ENCODE results near the gene CALR. TPM values are rescaled to one million over a fixed set of nuclear protein-coding genes. Genes with fewer than 3 reads are reported as not detected.

The CALR gene
- total RNA-seq, 1 donor from 2014 or later: 382 TPM

DNA sequence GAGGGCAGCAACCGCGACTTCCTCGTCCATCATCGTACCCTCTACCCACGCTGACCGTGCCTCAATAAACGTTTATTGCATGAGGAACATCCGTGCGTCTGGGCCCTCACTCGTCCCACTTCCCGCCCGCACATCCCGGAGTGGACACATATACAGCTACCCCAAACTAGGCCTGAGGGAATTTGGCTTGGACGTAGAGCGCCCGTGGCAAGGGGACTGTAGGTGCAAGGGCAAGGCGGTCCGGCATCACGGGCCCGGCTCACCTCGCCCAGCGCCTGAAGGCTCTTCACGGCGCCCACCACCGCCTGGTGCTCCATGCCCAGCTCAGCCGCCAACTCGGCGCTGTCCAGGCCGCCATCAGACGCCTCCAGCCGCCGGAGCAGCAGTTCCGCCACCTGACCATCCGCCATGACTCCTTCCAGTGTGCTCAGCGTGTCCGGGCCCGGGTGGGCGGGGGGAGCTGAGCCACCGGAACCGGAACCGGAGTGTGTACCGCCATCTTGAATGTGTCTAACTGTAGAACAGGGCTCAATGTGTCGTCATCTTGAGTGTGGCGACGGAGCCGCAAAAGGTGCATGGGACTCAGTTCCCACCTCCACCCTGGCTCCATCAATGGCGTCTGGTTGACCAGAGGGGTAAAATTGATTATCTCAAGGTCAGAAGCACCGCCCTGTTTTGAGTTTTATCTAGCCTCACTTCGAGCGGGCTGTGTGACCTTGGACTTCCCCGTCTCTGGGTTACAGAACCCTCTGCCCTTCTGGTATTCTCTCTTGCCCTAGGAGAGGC lies 4.9 kb upstream of the CALR start, which contains the start of gene FARSA:
FARSA (minus strand) TSS at position 425 of the 786 bp plus-strand sequence; CDS start at position 410, 15 bp downstream.
- H3K27me3 ChIP-seq (ENCODE audit: control insufficient read depth in 3 of 3, insufficient read depth in 3 of 3, low read length in 3 of 3): no peaks in the 10 kb centered on the region
- H3K27ac ChIP-seq (ENCODE audit: low read depth, low read length): peak within 1 kb of the TSS; percentile 83

DNA sequence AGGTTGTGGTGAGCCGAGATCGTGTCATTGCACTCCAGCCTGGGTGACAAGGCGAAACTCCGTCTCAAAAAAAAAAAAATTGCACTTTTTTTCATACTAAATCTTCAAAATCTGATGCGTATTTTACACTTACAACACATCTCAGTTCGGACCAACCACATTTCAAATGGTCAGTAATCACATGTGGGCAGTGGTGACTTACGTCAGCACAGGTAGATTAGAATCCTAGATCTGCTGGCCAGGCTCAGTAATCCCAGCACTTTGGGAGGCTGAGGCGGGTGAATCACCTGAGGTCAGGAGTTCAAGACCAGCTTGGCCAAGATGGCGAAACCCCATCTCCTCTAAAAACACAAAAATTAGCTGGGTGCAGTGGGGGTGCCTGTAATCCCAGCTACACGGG lies 3.3 kb upstream of the CALR start:
- Histone ChIP-seq H3K4me1 (ENCODE audit: control insufficient read depth in 3 of 3, insufficient read depth in 3 of 3, low read length in 3 of 3) (peaks cover 35 to 43% (median 37%) of the 10 kb centered on the region in 3 donors), H3K9ac (ENCODE audit: low read depth in 1 of 3, low read length in 3 of 3) (no peak overlapping the region), H3K9me3 (ENCODE audit: control insufficient read depth in 3 of 3, low read length in 3 of 3) (no peaks in the 10 kb centered on the region)

More for the DNA sequence above, 4.9 kb upstream of the CALR start, which contains the start of gene FARSA:
- Histone ChIP-seq H3K4me1 (ENCODE audit: control insufficient read depth in 3 of 3, insufficient read depth in 3 of 3, low read length in 3 of 3) (peaks cover 23 to 27% (median 26%) of the 10 kb centered on the region in 3 donors), H3K9me3 (ENCODE audit: control insufficient read depth in 3 of 3, low read length in 3 of 3) (no peaks in the 10 kb centered on the region), H3K4me3 (ENCODE audit: low read length in 3 of 3) (peak within 1 kb of the TSS; percentile 97 to 100 (median 99)), H3K9ac (ENCODE audit: low read depth in 1 of 3, low read length in 3 of 3) (peak within 1 kb of the TSS; percentile 90 to 99 (median 93)), H3K36me3 (ENCODE audit: control insufficient read depth in 3 of 3, insufficient read depth in 3 of 3, low read length in 3 of 3) (peaks cover 17 to 26% (median 21%) of the 10 kb centered on the region in 3 donors)

DNA sequence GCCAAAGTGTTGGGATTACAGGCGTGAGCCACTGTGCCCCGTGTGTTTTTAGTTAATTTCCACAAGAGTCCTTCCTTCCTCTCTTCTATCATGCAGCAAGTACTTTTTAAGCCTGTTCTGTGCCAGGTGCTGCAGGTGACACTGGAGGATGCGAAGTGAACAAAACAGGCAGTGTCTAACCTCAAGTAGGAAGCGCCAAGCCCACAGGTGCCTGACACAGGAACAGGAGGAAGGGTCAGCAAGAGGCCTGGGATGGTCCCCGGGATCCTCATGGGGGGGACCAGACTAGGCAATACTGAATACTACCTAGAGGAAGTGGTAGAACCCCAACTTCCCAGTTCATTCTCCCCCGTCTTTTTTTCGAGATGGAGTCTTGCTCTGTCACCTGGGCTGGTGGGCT lies 1.8 kb upstream of the CALR start:
- Histone ChIP-seq H3K36me3 (ENCODE audit: control insufficient read depth in 3 of 3, insufficient read depth in 3 of 3, low read length in 3 of 3) (peaks cover 21 to 26% (median 25%) of the 10 kb centered on the region in 3 donors), H3K9ac (ENCODE audit: low read depth in 1 of 3, low read length in 3 of 3) (no peak overlapping the region), H3K27ac (ENCODE audit: low read depth, low read length) (no peak overlapping the region), H3K27me3 (ENCODE audit: control insufficient read depth in 3 of 3, insufficient read depth in 3 of 3, low read length in 3 of 3) (no peaks in the 10 kb centered on the region), H3K9me3 (ENCODE audit: control insufficient read depth in 3 of 3, low read length in 3 of 3) (no peaks in the 10 kb centered on the region), H3K4me3 (ENCODE audit: low read length in 3 of 3) (no peak overlapping the region), H3K4me1 (ENCODE audit: control insufficient read depth in 3 of 3, insufficient read depth in 3 of 3, low read length in 3 of 3) (peaks cover 46 to 55% (median 46%) of the 10 kb centered on the region in 3 donors)

More for the DNA sequence above, 3.3 kb upstream of the CALR start:
- no peak overlapping the region for H3K27ac ChIP-seq (ENCODE audit: low read depth, low read length)
- H3K4me3 ChIP-seq (ENCODE audit: low read length in 3 of 3): no peak overlapping the region
- H3K27me3 ChIP-seq (ENCODE audit: control insufficient read depth in 3 of 3, insufficient read depth in 3 of 3, low read length in 3 of 3): no peaks in the 10 kb centered on the region
- peaks cover 13 to 21% (median 16%) of the 10 kb centered on the region in 3 donors for H3K36me3 ChIP-seq (ENCODE audit: control insufficient read depth in 3 of 3, insufficient read depth in 3 of 3, low read length in 3 of 3)

DNA sequence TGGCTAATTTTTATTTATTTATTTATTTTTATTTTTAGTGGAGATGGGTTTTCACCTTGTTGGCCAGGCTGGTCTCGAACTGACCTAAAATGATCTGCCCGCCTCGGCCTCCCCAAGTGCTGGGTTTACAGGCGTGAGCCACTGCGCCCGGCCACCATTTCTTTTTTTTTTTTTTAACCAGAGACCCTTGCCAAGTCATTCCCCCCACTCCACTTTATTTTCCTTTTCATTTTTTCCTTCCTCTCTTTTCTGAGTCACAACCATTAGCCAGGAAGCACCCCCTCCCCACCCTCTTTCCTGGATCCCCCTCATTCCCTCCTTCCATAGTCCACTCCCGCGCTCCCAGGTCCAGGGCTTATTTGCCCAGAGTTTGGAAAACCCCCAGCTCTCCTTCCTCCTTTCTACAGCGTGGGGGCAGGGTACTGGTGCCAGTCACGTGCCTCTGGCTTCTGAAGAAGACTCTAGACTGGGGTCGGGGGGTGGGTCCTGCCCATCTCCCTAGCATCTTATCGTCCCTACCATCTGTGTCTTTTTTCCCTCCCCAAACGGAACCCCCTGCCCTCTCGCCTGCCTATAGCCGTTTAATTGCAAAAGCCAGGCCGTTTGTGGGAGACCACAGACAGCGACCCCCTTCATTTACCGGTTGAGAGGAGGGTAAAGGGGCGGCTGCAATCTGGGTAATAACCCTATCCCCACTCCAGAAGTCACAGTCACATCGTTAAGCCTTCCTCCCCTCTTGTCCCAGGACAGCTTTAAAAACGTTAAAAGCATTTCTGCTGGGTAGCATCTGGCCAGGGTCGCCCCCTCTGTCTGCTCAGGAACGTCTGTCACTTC lies 1.1 kb upstream of the CALR start:
- H3K27me3 ChIP-seq (ENCODE audit: control insufficient read depth in 3 of 3, insufficient read depth in 3 of 3, low read length in 3 of 3): no peaks in the 10 kb centered on the region
- no peaks in the 10 kb centered on the region for H3K9me3 ChIP-seq (ENCODE audit: control insufficient read depth in 3 of 3, low read length in 3 of 3)
- peak overlapping the region; percentile 75 to 82 (median 81) for H3K4me3 ChIP-seq (ENCODE audit: low read length in 3 of 3)
- H3K4me1 ChIP-seq (ENCODE audit: control insufficient read depth in 3 of 3, insufficient read depth in 3 of 3, low read length in 3 of 3): peaks cover 43 to 55% (median 47%) of the 10 kb centered on the region in 3 donors
- H3K27ac ChIP-seq (ENCODE audit: low read depth, low read length): peak overlapping the region; percentile 57
- H3K36me3 ChIP-seq (ENCODE audit: control insufficient read depth in 3 of 3, insufficient read depth in 3 of 3, low read length in 3 of 3): peaks cover 27 to 29% (median 28%) of the 10 kb centered on the region in 3 donors
- peak overlapping the region; percentile 73 to 82 (median 81) for H3K9ac ChIP-seq (ENCODE audit: low read depth in 1 of 3, low read length in 3 of 3)

GRCh38 chr19:12938779-12939601 lies 581 bp downstream of the CALR start:
- H3K4me3 ChIP-seq (ENCODE audit: low read length in 3 of 3): peak overlapping the region; percentile 95 to 97 (median 95)
- H3K36me3 ChIP-seq (ENCODE audit: control insufficient read depth in 3 of 3, insufficient read depth in 3 of 3, low read length in 3 of 3): peaks cover 36 to 40% (median 37%) of the 10 kb centered on the region in 3 donors
- peaks cover 30 to 49% (median 40%) of the 10 kb centered on the region in 3 donors for H3K4me1 ChIP-seq (ENCODE audit: control insufficient read depth in 3 of 3, insufficient read depth in 3 of 3, low read length in 3 of 3)
- H3K9ac ChIP-seq (ENCODE audit: low read depth in 1 of 3, low read length in 3 of 3): peak overlapping the region; percentile 92 to 97 (median 96)
- peak overlapping the region; percentile 92 for H3K27ac ChIP-seq (ENCODE audit: low read depth, low read length)
- no peaks in the 10 kb centered on the region for H3K27me3 ChIP-seq (ENCODE audit: control insufficient read depth in 3 of 3, insufficient read depth in 3 of 3, low read length in 3 of 3)
- H3K9me3 ChIP-seq (ENCODE audit: control insufficient read depth in 3 of 3, low read length in 3 of 3): no peaks in the 10 kb centered on the region

GRCh38 chr19:12939975-12940423 lies 1.6 kb downstream of the CALR start:
- Histone ChIP-seq H3K36me3 (ENCODE audit: control insufficient read depth in 3 of 3, insufficient read depth in 3 of 3, low read length in 3 of 3) (peaks cover 43 to 44% (median 43%) of the 10 kb centered on the region in 3 donors), H3K9me3 (ENCODE audit: control insufficient read depth in 3 of 3, low read length in 3 of 3) (no peaks in the 10 kb centered on the region), H3K4me1 (ENCODE audit: control insufficient read depth in 3 of 3, insufficient read depth in 3 of 3, low read length in 3 of 3) (peaks cover 28 to 47% (median 38%) of the 10 kb centered on the region in 3 donors), H3K9ac (ENCODE audit: low read depth in 1 of 3, low read length in 3 of 3) (peak overlapping the region; percentile 92 to 97 (median 96)), H3K27me3 (ENCODE audit: control insufficient read depth in 3 of 3, insufficient read depth in 3 of 3, low read length in 3 of 3) (no peaks in the 10 kb centered on the region), H3K27ac (ENCODE audit: low read depth, low read length) (no peak overlapping the region), H3K4me3 (ENCODE audit: low read length in 3 of 3) (peak overlapping the region; percentile 95 to 97 (median 95))

DNA sequence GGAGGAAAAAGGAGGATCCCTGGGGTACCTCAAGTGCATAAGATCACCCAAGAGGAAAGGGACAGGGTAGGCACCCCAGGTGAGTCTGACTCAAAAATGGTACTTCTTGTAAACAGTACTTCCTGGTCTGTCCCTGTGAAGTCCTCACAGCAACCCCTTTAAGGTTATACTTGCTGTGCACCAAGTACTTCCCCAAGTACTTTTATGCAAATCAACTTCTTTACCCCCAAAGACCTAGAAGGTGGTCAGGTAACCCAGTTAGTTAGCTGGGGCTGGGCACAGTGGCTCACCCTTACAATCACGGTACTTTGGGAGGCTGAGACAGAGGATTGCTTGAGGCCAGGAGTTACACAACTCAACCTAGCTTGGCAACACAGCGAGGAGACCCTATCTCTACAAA lies 2.5 kb downstream of the CALR start:
- H3K27ac ChIP-seq (ENCODE audit: low read depth, low read length): no peak overlapping the region
- peaks cover 32 to 47% (median 38%) of the 10 kb centered on the region in 3 donors for H3K4me1 ChIP-seq (ENCODE audit: control insufficient read depth in 3 of 3, insufficient read depth in 3 of 3, low read length in 3 of 3)
- H3K9ac ChIP-seq (ENCODE audit: low read depth in 1 of 3, low read length in 3 of 3): no peak overlapping the region
- H3K4me3 ChIP-seq (ENCODE audit: low read length in 3 of 3): no peak overlapping the region
- no peaks in the 10 kb centered on the region for H3K9me3 ChIP-seq (ENCODE audit: control insufficient read depth in 3 of 3, low read length in 3 of 3)
- H3K36me3 ChIP-seq (ENCODE audit: control insufficient read depth in 3 of 3, insufficient read depth in 3 of 3, low read length in 3 of 3): peaks cover 43 to 44% (median 43%) of the 10 kb centered on the region in 3 donors
- H3K27me3 ChIP-seq (ENCODE audit: control insufficient read depth in 3 of 3, insufficient read depth in 3 of 3, low read length in 3 of 3): no peaks in the 10 kb centered on the region

DNA sequence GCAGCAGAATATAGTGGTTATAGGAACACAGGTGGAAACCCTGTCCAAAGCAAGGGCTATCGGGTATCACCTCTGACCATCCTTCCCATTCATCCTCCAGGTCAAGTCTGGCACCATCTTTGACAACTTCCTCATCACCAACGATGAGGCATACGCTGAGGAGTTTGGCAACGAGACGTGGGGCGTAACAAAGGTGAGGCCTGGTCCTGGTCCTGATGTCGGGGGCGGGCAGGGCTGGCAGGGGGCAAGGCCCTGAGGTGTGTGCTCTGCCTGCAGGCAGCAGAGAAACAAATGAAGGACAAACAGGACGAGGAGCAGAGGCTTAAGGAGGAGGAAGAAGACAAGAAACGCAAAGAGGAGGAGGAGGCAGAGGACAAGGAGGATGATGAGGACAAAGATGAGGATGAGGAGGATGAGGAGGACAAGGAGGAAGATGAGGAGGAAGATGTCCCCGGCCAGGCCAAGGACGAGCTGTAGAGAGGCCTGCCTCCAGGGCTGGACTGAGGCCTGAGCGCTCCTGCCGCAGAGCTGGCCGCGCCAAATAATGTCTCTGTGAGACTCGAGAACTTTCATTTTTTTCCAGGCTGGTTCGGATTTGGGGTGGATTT lies 5.1 kb downstream of the CALR start:
- Histone ChIP-seq H3K4me3 (ENCODE audit: low read length in 3 of 3) (no peak overlapping the region), H3K9ac (ENCODE audit: low read depth in 1 of 3, low read length in 3 of 3) (peak overlapping the region in 1 of 3 donors; percentile 33), H3K4me1 (ENCODE audit: control insufficient read depth in 3 of 3, insufficient read depth in 3 of 3, low read length in 3 of 3) (peaks cover 44 to 61% (median 48%) of the 10 kb centered on the region in 3 donors), H3K9me3 (ENCODE audit: control insufficient read depth in 3 of 3, low read length in 3 of 3) (no peaks in the 10 kb centered on the region), H3K27me3 (ENCODE audit: control insufficient read depth in 3 of 3, insufficient read depth in 3 of 3, low read length in 3 of 3) (no peaks in the 10 kb centered on the region), H3K27ac (ENCODE audit: low read depth, low read length) (no peak overlapping the region), H3K36me3 (ENCODE audit: control insufficient read depth in 3 of 3, insufficient read depth in 3 of 3, low read length in 3 of 3) (peaks cover 52 to 54% (median 54%) of the 10 kb centered on the region in 3 donors)
